Neutrophil (primary cell): ENCODE measurements around the gene GYG1.

Experiments
- H3K27ac ChIP-seq: fragments of 200-600 bp; sonication (generic); 2 replicates; pipeline ENCODE4 v1.5.1; 2016; ENCODE audit warnings: mild to moderate bottlenecking, moderate library complexity
- H3K27me3 ChIP-seq: fragments of 200-600 bp; sonication (generic); 2 replicates; pipeline ENCODE4 v1.6.0; 2016; ENCODE audit warnings: mild to moderate bottlenecking
- H3K36me3 ChIP-seq: fragments of 200-600 bp; sonication (generic); 2 replicates; pipeline ENCODE4 v1.5.1; 2017
- H3K4me1 ChIP-seq, 2 experiments: fragments of 200-600 bp in 1 of 2; sonication (generic) in 1 of 2; 1 replicate in 1 of 2; 2 replicates in 1 of 2; pipeline versions ENCODE4 v1.5.1 to v1.6.1; 2013 to 2016; ENCODE audit warnings: low read depth in 1 of 2, low read length in 1 of 2, mild to moderate bottlenecking in 1 of 2, moderate library complexity in 1 of 2; ENCODE audit not compliant: control insufficient read depth in 1 of 2, insufficient read depth in 1 of 2
- H3K4me3 ChIP-seq, 2 experiments: fragments of 200-600 bp in 1 of 2; sonication (generic) in 1 of 2; 1 replicate in 1 of 2; 2 replicates in 1 of 2; pipeline ENCODE4 v1.5.1; 2013 to 2016; ENCODE audit warnings: low read depth in 1 of 2, low read length in 1 of 2, mild to moderate bottlenecking in 1 of 2, moderate library complexity in 1 of 2
- H3K9me3 ChIP-seq: fragments of 200-600 bp; sonication (generic); 2 replicates; pipeline ENCODE4 v1.5.1; 2016
- CTCF ChIP-seq: fragments of 200-600 bp; sonication (generic); IDR thresholded peaks from 2 replicates; pipeline ENCODE4 v1.5.1; 2016; ENCODE audit warnings: antibody characterized with exemption

The GYG1 gene

GRCh38 chr3:148991219-148992026 is at the start of gene GYG1:
TSS of gene GYG1 (plus strand) at chr3:148991540. CDS start at chr3:148991641, 101 bp downstream.
- Histone ChIP-seq H3K4me3 (peak within 1 kb of the TSS; percentile 72 to 74), H3K27me3 (no peaks in the 10 kb centered on the region), H3K4me1 (peaks cover 64 to 68% of the 10 kb centered on the region in 2 experiments), H3K9me3 (no peaks in the 10 kb centered on the region), H3K36me3 (peaks cover 25% of the 10 kb centered on the region), H3K27ac (peak within 1 kb of the TSS; percentile 88)
- peak; percentile 34 for TF ChIP-seq CTCF

DNA sequence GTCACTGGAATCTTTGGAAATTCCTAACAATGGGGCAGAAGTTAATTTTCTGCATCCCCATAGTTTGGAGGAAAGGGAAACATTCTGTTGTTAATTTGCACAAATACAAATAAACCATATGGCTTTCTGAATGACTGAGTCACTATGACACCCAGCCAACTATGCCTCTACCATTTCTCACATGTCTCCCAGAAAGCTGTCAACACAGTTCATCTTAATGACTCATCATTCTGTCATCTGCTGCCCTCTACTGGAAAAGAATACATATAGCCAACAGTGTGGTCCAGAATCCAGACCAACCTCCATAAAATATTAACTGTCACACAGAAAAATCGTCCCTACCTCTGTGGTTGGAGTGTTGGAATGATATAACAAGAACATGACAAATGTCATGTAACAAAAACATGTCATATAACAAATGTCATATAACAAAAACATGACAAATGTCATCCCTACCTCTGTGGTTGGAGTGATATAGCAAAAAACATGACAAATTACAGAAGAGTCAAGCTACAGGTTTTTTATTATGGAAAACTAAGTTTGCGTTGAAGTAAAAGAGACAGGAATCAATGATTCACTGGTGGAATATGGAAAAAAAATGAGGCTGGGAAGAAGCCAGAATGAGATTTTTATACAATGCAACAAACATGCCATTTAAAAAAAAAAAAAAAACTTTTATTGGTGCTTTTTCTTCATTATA is 47.7 kb upstream of the GYG1 start:
- H3K27ac ChIP-seq, result no peak overlapping the region
- H3K36me3 ChIP-seq, result no peaks in the 10 kb centered on the region
- no peaks in the 10 kb centered on the region for H3K9me3 ChIP-seq
- no peaks in the 10 kb centered on the region for H3K4me1 ChIP-seq
- peak; percentile 60 for TF ChIP-seq CTCF
- no peak overlapping the region for H3K4me3 ChIP-seq
- no peaks in the 10 kb centered on the region for H3K27me3 ChIP-seq

GRCh38 chr3:148945116-148945515 is 46.2 kb upstream of the GYG1 start:
- Histone ChIP-seq H3K4me1 (no peaks in the 10 kb centered on the region), H3K4me3 (no peak overlapping the region), H3K9me3 (no peaks in the 10 kb centered on the region), H3K27me3 (no peaks in the 10 kb centered on the region), H3K36me3 (no peaks in the 10 kb centered on the region), H3K27ac (no peak overlapping the region)
- TF ChIP-seq CTCF, result no peak

DNA sequence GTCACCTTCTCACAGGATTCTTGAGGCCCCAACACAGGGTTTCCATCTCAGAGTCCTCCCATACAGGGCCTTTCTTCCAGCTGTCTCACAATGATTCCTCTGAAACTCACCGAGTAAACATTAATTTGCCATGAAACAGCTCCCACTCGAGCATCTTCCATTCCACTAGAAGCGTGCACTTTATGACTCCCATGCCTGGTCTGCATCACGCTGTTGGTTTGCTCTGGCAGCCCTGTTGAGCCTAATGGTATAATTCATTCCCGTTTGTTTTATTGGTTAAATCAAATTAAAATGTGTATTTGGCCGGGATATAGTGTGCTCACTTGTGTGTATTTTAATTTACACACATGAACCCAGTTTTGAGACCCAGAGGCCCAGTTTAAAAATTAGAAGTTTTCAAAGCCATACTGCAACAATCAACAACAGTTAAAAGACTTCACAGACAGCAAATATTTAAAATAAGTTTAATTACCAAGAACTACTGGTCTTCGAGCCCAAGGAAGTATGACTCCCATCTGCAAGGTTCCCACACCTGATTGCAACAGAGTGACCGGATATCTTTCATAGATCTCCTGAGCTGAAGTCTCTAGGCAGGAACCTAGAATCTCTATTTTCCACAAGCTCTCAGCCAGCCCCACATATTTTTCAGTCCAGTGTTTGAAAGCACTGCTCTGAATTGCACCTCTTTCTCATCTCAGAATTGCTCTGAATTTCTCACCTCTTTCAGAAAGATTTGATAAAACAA is 42.3 kb upstream of the GYG1 start:
- no peak for TF ChIP-seq CTCF
- no peaks in the 10 kb centered on the region for H3K27me3 ChIP-seq
- H3K4me1 ChIP-seq, result no peaks in the 10 kb centered on the region

DNA sequence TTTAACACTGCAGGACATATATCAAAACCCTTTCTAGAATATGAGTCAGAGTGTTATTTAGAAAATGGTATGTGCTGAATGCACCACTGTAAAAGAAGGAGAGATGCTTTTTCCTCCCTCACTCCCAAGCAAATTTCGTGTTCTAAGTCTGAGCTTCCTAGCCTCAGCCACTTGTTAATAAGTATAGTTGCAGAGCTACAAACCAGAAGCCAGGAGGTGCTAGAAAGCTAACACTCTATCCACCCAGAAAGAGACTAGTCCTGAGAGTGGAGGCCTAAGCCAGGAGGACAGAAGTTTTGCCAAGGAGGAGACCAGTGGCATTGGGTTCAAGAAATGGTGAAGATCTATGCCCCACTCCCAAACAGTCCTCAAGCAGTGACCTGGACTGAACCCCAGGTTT is 40.5 kb upstream of the GYG1 start:
- no peaks in the 10 kb centered on the region for H3K4me1 ChIP-seq
- H3K4me3 ChIP-seq, result no peak overlapping the region
- H3K9me3 ChIP-seq, result no peaks in the 10 kb centered on the region
- H3K27ac ChIP-seq, result no peak overlapping the region
- no peaks in the 10 kb centered on the region for H3K27me3 ChIP-seq
- TF ChIP-seq CTCF, result no peak
- no peaks in the 10 kb centered on the region for H3K36me3 ChIP-seq

More for the DNA sequence above, 42.3 kb upstream of the GYG1 start:
- H3K4me3 ChIP-seq, result no peak overlapping the region
- no peak overlapping the region for H3K27ac ChIP-seq
- H3K9me3 ChIP-seq, result no peaks in the 10 kb centered on the region
- H3K36me3 ChIP-seq, result no peaks in the 10 kb centered on the region
